Neural cell (in vitro differentiated cells): Measurements from ENCODE around the gene SYVN1. TPM values are rescaled to one million over a fixed set of nuclear protein-coding genes. Genes with fewer than 3 reads are reported as not detected.

Source experiments
- H2AFZ ChIP-seq: fragments of 200-600, 300-800 bp; sonication (generic), shearing (Covaris generic); 2 replicates; pipeline ENCODE4 v1.6.0; 2014; ENCODE audit warnings: low read depth, mild to moderate bottlenecking, antibody characterized with exemption, low read length, moderate library complexity
- H3F3A ChIP-seq: fragments of 200-600 bp; shearing (Covaris generic); 2 replicates; pipeline ENCODE4 v1.6.1; 2016; ENCODE audit warnings: mild to moderate bottlenecking, moderate library complexity, mixed read lengths, antibody characterized with exemption, low read length; ENCODE audit not compliant: insufficient read depth, poor library complexity, severe bottlenecking
- H3K27ac ChIP-seq: fragments of 200-600, 300-800 bp; sonication (generic), shearing (Covaris generic); 2 replicates; pipeline ENCODE4 v1.5.1; 2014; ENCODE audit warnings: mild to moderate bottlenecking, low read length, moderate library complexity
- H3K27me3 ChIP-seq: fragments of 300-800, 200-600 bp; sonication (generic), shearing (Covaris generic); 2 replicates; pipeline ENCODE4 v1.6.0; 2014; ENCODE audit warnings: mild to moderate bottlenecking, low read depth, low read length, moderate library complexity; ENCODE audit not compliant: insufficient read depth
- H3K36me3 ChIP-seq: fragments of 300-800, 200-600 bp; sonication (generic), shearing (Covaris generic); 2 replicates; pipeline ENCODE4 v1.5.1; 2014; ENCODE audit warnings: mild to moderate bottlenecking, antibody characterized with exemption, low read length, moderate library complexity; ENCODE audit not compliant: insufficient read depth
- H3K4me2 ChIP-seq: fragments of 300-800, 200-600 bp; sonication (generic), shearing (Covaris generic); 2 replicates; pipeline ENCODE4 v1.6.0; 2014; ENCODE audit warnings: mild to moderate bottlenecking, low read length
- H3K4me3 ChIP-seq: fragments of 300-800, 200-600 bp; sonication (generic), shearing (Covaris generic); 2 replicates; pipeline ENCODE4 v1.5.1; 2014; ENCODE audit warnings: mild to moderate bottlenecking, low read length, moderate library complexity
- H3K79me2 ChIP-seq: fragments of 200-600 bp; shearing (Covaris generic); replicated peaks from 2 replicates; pipeline ENCODE4 v1.6.0; 2014; ENCODE audit warnings: mild to moderate bottlenecking, low read length, moderate library complexity; ENCODE audit not compliant: insufficient read depth
- H3K9ac ChIP-seq: fragments of 300-800, 200-600 bp; sonication (generic), shearing (Covaris generic); 2 replicates; pipeline ENCODE4 v1.6.1; 2016; ENCODE audit warnings: mild to moderate bottlenecking, low read length, mixed read lengths
- H3K9me2 ChIP-seq: fragments of 200-600 bp; shearing (Covaris generic); 2 replicates; pipeline ENCODE4 v1.6.1; 2016; ENCODE audit warnings: mild to moderate bottlenecking, low read length, mixed read lengths; ENCODE audit not compliant: insufficient read depth
- H3K9me3 ChIP-seq: fragments of 200-600, 300-800 bp; sonication (generic), shearing (Covaris generic); 2 replicates; pipeline ENCODE4 v1.6.1; 2016; ENCODE audit warnings: mild to moderate bottlenecking, mixed run types, low read length, moderate library complexity, mixed read lengths
- H4K20me1 ChIP-seq: fragments of 200-600 bp; shearing (Covaris generic); 2 replicates; pipeline ENCODE4 v1.6.1; 2016; ENCODE audit warnings: mild to moderate bottlenecking, mixed run types; ENCODE audit not compliant: insufficient read depth
- EP300 ChIP-seq: fragments of 450-650 bp; conservative IDR thresholded peaks from 2 replicates; pipeline ENCODE4 v1.6.1; 2014; ENCODE audit warnings: antibody characterized with exemption, mild to moderate bottlenecking, moderate library complexity; ENCODE audit not compliant: poor library complexity, severe bottlenecking
- EZH2 ChIP-seq: fragments of 200-600, 300-800 bp; shearing (Covaris generic), sonication (generic); IDR thresholded peaks from 2 replicates; pipeline ENCODE4 v1.6.1; 2014; ENCODE audit warnings: antibody characterized with exemption, low read length, borderline replicate concordance, mild to moderate bottlenecking; ENCODE audit not compliant: insufficient read depth, poor library complexity, severe bottlenecking
- MXI1 ChIP-seq: fragments of 450-650 bp; conservative IDR thresholded peaks from 2 replicates; pipeline ENCODE4 v1.6.1; 2014; ENCODE audit warnings: antibody characterized with exemption, mild to moderate bottlenecking; ENCODE audit not compliant: poor library complexity, severe bottlenecking
- POLR2AphosphoS5 ChIP-seq: IDR thresholded peaks from 2 replicates; pipeline ENCODE4 v1.6.1; 2012
- RAD21 ChIP-seq: fragments of 450-650 bp; conservative IDR thresholded peaks from 2 replicates; pipeline ENCODE4 v1.6.1; 2014; ENCODE audit warnings: antibody characterized with exemption, mild to moderate bottlenecking, moderate library complexity
- TAF1 ChIP-seq: IDR thresholded peaks from 2 replicates; pipeline ENCODE4 v1.6.1; 2012; ENCODE audit warnings: low read depth
- polyA plus RNA-seq: library from polyadenylated mRNA; depleted of rRNA; stranded (reverse); fragments of >200 nt; gene quantifications from 2 replicates; pipeline ENCODE4 v1.2.3, GENCODE V29; 2014
- TF ChIP-seq, protein P1 (sequence below): IDR thresholded peaks from 2 replicates; pipeline ENCODE4 v1.6.1; 2012; ENCODE audit warnings: borderline replicate concordance
- TF ChIP-seq, protein P2 (sequence below): fragments of 450-650 bp; IDR thresholded peaks from 2 replicates; pipeline ENCODE4 v1.5.1; 2014; ENCODE audit warnings: antibody characterized with exemption, mild to moderate bottlenecking, moderate library complexity; ENCODE audit not compliant: poor library complexity, severe bottlenecking

The SYVN1 gene
- polyA plus RNA-seq, 1 donor from 2014 or later, result 12.8 TPM

DNA sequence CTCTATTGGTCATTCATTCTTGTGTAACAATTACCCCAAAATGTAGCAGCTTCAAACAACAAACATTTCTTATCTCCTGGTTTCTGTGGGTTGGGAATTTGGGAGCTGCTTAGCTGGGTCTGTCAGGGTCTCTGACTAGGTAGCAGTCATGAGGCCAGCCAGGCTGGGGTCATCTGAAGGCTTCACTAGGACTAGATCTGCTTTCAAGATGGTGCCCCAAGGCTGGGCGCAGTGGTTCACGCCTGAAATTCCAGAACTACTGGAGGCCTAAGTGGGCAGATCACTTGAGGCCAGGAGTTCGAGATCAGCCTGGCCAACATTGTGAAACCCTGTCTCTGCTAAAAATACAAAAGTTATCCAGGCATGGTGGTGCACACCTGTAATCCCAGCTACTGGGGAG is 22.6 kb upstream of the SYVN1 start:
- no peaks in the 10 kb centered on the region for H3K27me3 ChIP-seq
- no peak for TF ChIP-seq MXI1
- no peak for TF ChIP-seq POLR2AphosphoS5
- no peak for TF ChIP-seq EP300

GRCh38 chr11:65156256-65156655 is 21.9 kb upstream of the SYVN1 start:
- Histone ChIP-seq H3F3A (no peaks in the 10 kb centered on the region), H3K36me3 (no peaks in the 10 kb centered on the region), H3K4me3 (no peak overlapping the region), H3K9me2 (no peaks in the 10 kb centered on the region), H2AFZ (no peak overlapping the region), H3K79me2 (no peaks in the 10 kb centered on the region), H3K27me3 (no peaks in the 10 kb centered on the region), H3K4me2 (no peak overlapping the region), H3K9ac (no peak overlapping the region), H3K27ac (no peak overlapping the region), H4K20me1 (no peaks in the 10 kb centered on the region), H3K9me3 (no peaks in the 10 kb centered on the region)
- TF ChIP-seq, protein P1, sequence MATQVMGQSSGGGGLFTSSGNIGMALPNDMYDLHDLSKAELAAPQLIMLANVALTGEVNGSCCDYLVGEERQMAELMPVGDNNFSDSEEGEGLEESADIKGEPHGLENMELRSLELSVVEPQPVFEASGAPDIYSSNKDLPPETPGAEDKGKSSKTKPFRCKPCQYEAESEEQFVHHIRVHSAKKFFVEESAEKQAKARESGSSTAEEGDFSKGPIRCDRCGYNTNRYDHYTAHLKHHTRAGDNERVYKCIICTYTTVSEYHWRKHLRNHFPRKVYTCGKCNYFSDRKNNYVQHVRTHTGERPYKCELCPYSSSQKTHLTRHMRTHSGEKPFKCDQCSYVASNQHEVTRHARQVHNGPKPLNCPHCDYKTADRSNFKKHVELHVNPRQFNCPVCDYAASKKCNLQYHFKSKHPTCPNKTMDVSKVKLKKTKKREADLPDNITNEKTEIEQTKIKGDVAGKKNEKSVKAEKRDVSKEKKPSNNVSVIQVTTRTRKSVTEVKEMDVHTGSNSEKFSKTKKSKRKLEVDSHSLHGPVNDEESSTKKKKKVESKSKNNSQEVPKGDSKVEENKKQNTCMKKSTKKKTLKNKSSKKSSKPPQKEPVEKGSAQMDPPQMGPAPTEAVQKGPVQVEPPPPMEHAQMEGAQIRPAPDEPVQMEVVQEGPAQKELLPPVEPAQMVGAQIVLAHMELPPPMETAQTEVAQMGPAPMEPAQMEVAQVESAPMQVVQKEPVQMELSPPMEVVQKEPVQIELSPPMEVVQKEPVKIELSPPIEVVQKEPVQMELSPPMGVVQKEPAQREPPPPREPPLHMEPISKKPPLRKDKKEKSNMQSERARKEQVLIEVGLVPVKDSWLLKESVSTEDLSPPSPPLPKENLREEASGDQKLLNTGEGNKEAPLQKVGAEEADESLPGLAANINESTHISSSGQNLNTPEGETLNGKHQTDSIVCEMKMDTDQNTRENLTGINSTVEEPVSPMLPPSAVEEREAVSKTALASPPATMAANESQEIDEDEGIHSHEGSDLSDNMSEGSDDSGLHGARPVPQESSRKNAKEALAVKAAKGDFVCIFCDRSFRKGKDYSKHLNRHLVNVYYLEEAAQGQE, result no peak
- TF ChIP-seq POLR2AphosphoS5 (no peak), MXI1 (no peak), TAF1 (no peak)
- TF ChIP-seq, protein P2, sequence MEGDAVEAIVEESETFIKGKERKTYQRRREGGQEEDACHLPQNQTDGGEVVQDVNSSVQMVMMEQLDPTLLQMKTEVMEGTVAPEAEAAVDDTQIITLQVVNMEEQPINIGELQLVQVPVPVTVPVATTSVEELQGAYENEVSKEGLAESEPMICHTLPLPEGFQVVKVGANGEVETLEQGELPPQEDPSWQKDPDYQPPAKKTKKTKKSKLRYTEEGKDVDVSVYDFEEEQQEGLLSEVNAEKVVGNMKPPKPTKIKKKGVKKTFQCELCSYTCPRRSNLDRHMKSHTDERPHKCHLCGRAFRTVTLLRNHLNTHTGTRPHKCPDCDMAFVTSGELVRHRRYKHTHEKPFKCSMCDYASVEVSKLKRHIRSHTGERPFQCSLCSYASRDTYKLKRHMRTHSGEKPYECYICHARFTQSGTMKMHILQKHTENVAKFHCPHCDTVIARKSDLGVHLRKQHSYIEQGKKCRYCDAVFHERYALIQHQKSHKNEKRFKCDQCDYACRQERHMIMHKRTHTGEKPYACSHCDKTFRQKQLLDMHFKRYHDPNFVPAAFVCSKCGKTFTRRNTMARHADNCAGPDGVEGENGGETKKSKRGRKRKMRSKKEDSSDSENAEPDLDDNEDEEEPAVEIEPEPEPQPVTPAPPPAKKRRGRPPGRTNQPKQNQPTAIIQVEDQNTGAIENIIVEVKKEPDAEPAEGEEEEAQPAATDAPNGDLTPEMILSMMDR, result no peak

More for the DNA sequence above, 22.6 kb upstream of the SYVN1 start:
- Histone ChIP-seq H3K4me3 (no peak overlapping the region), H3K9me3 (no peaks in the 10 kb centered on the region), H3K27ac (no peak overlapping the region), H2AFZ (no peak overlapping the region), H3F3A (no peaks in the 10 kb centered on the region), H3K9ac (no peak overlapping the region), H3K36me3 (no peaks in the 10 kb centered on the region), H3K79me2 (no peaks in the 10 kb centered on the region), H4K20me1 (no peaks in the 10 kb centered on the region), H3K4me2 (no peak overlapping the region), H3K9me2 (no peaks in the 10 kb centered on the region)

DNA sequence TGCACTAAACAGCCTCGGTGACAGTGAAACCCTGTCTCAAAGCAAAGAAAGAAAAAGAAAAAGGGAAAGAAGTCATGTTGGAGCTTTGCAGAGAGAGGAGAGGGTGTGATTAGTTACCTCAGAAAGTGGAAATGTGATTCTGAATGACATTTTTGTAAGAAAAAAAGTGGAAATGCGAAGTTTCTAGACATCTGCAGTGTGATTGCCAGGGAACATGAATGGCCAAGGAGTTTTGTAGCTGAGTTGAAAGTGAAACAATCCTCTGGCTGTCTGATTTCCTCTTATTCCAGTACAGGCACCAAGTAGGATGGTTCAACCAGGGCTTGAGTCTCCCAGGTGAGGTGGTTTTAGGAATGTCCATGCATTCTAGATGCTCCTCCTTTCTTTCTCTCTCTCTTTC is 17.8 kb upstream of the SYVN1 start:
- Histone ChIP-seq H4K20me1 (no peaks in the 10 kb centered on the region), H3K4me3 (no peak overlapping the region), H3K36me3 (no peaks in the 10 kb centered on the region), H3K9me3 (no peaks in the 10 kb centered on the region), H3F3A (no peaks in the 10 kb centered on the region), H2AFZ (no peak overlapping the region), H3K27ac (no peak overlapping the region), H3K4me2 (no peak overlapping the region), H3K79me2 (no peaks in the 10 kb centered on the region), H3K27me3 (no peaks in the 10 kb centered on the region), H3K9ac (no peak overlapping the region), H3K9me2 (no peaks in the 10 kb centered on the region)
- TF ChIP-seq, protein P2, result no peak
- TF ChIP-seq RAD21, result no peak
- TF ChIP-seq POLR2AphosphoS5, result no peak
- no peak for TF ChIP-seq EZH2
